ENCODE measurements around the gene SELENON. TPM values are rescaled to one million over a fixed set of nuclear protein-coding genes. Genes with fewer than 3 reads are reported as not detected.

Gene SELENON
- total and polyA plus RNA-seq, 2 of the 8 experiments (the other 6 are each of a cell fraction or from before 2014, with no cell fraction given) = 43.0 to 77.6 TPM

DNA sequence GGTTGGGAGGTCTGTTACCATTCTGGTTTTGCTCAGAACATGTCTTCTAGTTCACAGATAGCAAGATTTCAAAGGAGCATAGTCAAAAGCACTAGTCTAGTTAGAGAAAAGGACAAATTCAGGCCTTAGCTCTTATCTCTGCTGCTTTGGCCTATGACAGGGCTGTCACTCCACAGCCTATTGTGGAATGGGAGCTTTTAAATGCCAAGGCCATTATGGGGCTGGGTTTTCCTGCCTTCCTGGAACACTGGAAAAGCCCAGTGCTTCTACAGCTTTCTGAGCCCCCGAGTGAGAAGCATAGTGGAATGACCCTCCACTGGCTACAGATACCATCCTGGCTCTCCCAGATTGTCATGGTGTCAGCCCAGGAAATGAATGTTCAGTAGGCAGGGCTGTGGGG lies 29.1 kb downstream of the SELENON start:
- Histone ChIP-seq H3K36me3 (ENCODE audit: control insufficient read depth in 2 of 4, insufficient read depth in 4 of 4, low read length in 3 of 4) (peaks cover 19 to 63% (median 48%) of the 10 kb centered on the region in 4 experiments), H3K27ac (ENCODE audit: low read depth, low read length) (no peak overlapping the region), H4K20me1 (replicated peaks in 1 of 2; ENCODE audit: control insufficient read depth in 1 of 2, insufficient read depth in 2 of 2, low read length in 2 of 2) (peaks cover 2 to 4% of the 10 kb centered on the region in 2 experiments), H2BK12ac (ENCODE audit: low read depth, low read length) (no peak overlapping the region), H4K8ac (ENCODE audit: extremely low read depth, insufficient read depth, low read length) (no peak overlapping the region), H3K9me3 (ENCODE audit: insufficient read depth in 2 of 2, low read depth in 1 of 2, low read length in 1 of 2) (no peaks in the 10 kb centered on the region), H2AFZ (ENCODE audit: low read length) (no peak overlapping the region), H2BK20ac (ENCODE audit: low read length) (no peak overlapping the region), H3K14ac (ENCODE audit: insufficient read length) (no peak overlapping the region), H3K79me1 (ENCODE audit: low read depth, low read length) (no peaks in the 10 kb centered on the region), H3K56ac (replicated peaks; ENCODE audit: insufficient read length, low read depth, low read length) (no peak overlapping the region), H3K27me3 (replicated peaks in 1 of 4; ENCODE audit: control insufficient read depth in 3 of 4, extremely low read depth in 1 of 4, insufficient read depth in 3 of 4, low read length in 3 of 4) (no peaks in the 10 kb centered on the region), H3K4me3 (ENCODE audit: extremely low read depth in 1 of 4, insufficient read depth in 2 of 4, low read depth in 3 of 4, low read length in 4 of 4) (no peak overlapping the region), H3K9ac (replicated peaks in 1 of 4; ENCODE audit: extremely low read depth in 1 of 4, low read depth in 3 of 4, low read length in 3 of 4) (no peak overlapping the region), H4K5ac (ENCODE audit: insufficient read length, low read depth, low read length) (no peak overlapping the region), H2BK15ac (ENCODE audit: low read length) (no peak overlapping the region), H2AK5ac (ENCODE audit: low read depth, low read length) (no peak overlapping the region), H3K4me2 (ENCODE audit: insufficient read depth in 1 of 2, low read depth in 2 of 2, low read length in 2 of 2) (no peak overlapping the region), H3K79me2 (ENCODE audit: control insufficient read depth in 1 of 2, insufficient read depth in 2 of 2, low read length in 2 of 2) (no peaks in the 10 kb centered on the region), H4K91ac (replicated peaks; ENCODE audit: insufficient read length, low read length) (no peak overlapping the region), H2BK5ac (ENCODE audit: low read depth, low read length) (no peak overlapping the region), H2BK120ac (replicated peaks; ENCODE audit: low read depth, low read length) (no peak overlapping the region), H3K18ac (ENCODE audit: extremely low read depth, low read length) (no peak overlapping the region), H3K4me1 (replicated peaks in 1 of 4; ENCODE audit: control insufficient read depth in 3 of 4, insufficient read depth in 4 of 4, low read length in 3 of 4) (no peaks in the 10 kb centered on the region), H3K23ac (ENCODE audit: insufficient read length) (no peak overlapping the region), H3K23me2 (ENCODE audit: low read depth, low read length) (no peaks in the 10 kb centered on the region), H3K4ac (replicated peaks; ENCODE audit: insufficient read length, low read depth, low read length) (no peak overlapping the region)
- FAIRE-seq = no peak
- ChIA-PET POLR2A (ENCODE audit: partially characterized antibody) (interaction anchor here (1.1 to 2.4 kb wide), 4 partner anchors 9 to 256 kb away, joined by 3 to 14 read pairs (median 3); partner anchors contain the start of gene MTFR1L), CTCF (ENCODE audit: partially characterized antibody) (interaction anchor here (0.7 to 2.6 kb wide), 5 partner anchors 9 to 173 kb away, joined by 3 to 10 read pairs (median 4); partner anchors contain the start of genes MTFR1L and PAFAH2)
- no peak for DNase-seq (ENCODE audit: low read depth in 1 of 2, low spot score in 2 of 2)
- TF ChIP-seq EGR1 (IDR thresholded peaks at IDR 0.05; ENCODE audit: borderline replicate concordance, low read depth, low read length) (no peak), SIRT6 (IDR thresholded peaks at IDR 0.05; ENCODE audit: low read length) (no peak), CBX8 (IDR thresholded peaks at IDR 0.05; ENCODE audit: borderline replicate concordance, low read depth, low read length) (no peak), JUN (IDR thresholded peaks at IDR 0.05; ENCODE audit: low read depth, low read length) (no peak), CHD1 (IDR thresholded peaks at IDR 0.05; ENCODE audit: low read depth, low read length) (no peak), SIN3A (conservative IDR thresholded peaks at IDR 0.05 in 1 of 2, IDR thresholded peaks at IDR 0.05 in 1 of 2; ENCODE audit: low read depth in 1 of 2, low read length in 2 of 2) (no peak), POU5F1 (IDR thresholded peaks at IDR 0.05; ENCODE audit: low read depth, low read length) (no peak), KDM1A (IDR thresholded peaks at IDR 0.05; ENCODE audit: borderline replicate concordance, low read length) (no peak), BCL11A (IDR thresholded peaks at IDR 0.05; ENCODE audit: low read depth in 2 of 2, low read length in 2 of 2) (no peak), CHD2 (IDR thresholded peaks at IDR 0.05; ENCODE audit: low read length) (no peak), JUND (IDR thresholded peaks at IDR 0.05; ENCODE audit: low read length) (no peak)
- WGBS, 2 experiments (ENCODE audit: extremely low coverage in 1 of 2, insufficient coverage in 1 of 2, insufficient read length in 1 of 2, insufficient replicate concordance in 2 of 2, low coverage in 1 of 2, low lambda C conversion rate in 2 of 2, missing lambda C conversion rate in 1 of 2) = 94% methylated on average over 1 of the region's 1 CpG; no CpG with 5 or more reads in 1 of the 2 experiments

Data from H1 (cell line).